GM19035 (cell line): ENCODE results near the gene SBSN.

Source experiments
- ATAC-seq: cut with Tn5 transposase; IDR thresholded peaks from one replicate; pipeline ENCODE4 v1.9.1; 2021; ENCODE audit not compliant: unreplicated experiment

SBSN gene

DNA sequence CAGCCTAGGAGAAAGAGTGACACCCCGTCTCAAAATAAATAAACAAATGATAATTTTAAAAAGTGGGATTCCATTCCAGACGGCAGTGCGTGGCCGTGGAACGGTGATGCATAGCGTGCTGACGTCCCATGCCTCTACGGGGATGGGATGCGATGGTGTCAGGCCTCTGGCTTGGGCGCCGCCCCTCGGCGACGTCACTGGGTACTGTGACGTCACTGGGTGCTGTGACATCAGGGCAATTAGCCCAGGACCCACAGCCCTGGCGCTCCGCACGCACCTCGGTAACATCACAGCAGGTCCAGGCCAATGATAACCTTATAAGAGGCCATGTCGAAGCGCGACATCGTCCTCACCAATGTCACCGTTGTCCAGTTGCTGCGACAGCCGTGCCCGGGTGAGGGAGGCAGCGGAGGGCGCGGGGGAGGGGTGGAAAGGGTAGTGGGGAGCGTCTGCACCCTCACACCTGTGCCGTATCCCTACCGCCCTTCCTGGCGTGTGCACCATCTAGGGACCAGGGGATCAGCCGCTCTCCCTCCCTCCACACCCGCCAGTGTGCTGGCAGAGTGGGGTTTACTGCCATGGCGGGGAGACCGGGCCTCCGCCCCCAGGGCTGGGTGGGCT is 5.2 kb upstream of the SBSN start, which contains the start of gene GAPDHS:
GAPDHS (plus strand) TSS at position 256 of the 621 bp plus-strand sequence; CDS start at position 328, 72 bp downstream.
- no peak for ATAC-seq

- ATAC-seq, result no peak
Observed at GRCh38 chr19:35531291-35531690, 3.2 kb upstream of the SBSN start.

DNA sequence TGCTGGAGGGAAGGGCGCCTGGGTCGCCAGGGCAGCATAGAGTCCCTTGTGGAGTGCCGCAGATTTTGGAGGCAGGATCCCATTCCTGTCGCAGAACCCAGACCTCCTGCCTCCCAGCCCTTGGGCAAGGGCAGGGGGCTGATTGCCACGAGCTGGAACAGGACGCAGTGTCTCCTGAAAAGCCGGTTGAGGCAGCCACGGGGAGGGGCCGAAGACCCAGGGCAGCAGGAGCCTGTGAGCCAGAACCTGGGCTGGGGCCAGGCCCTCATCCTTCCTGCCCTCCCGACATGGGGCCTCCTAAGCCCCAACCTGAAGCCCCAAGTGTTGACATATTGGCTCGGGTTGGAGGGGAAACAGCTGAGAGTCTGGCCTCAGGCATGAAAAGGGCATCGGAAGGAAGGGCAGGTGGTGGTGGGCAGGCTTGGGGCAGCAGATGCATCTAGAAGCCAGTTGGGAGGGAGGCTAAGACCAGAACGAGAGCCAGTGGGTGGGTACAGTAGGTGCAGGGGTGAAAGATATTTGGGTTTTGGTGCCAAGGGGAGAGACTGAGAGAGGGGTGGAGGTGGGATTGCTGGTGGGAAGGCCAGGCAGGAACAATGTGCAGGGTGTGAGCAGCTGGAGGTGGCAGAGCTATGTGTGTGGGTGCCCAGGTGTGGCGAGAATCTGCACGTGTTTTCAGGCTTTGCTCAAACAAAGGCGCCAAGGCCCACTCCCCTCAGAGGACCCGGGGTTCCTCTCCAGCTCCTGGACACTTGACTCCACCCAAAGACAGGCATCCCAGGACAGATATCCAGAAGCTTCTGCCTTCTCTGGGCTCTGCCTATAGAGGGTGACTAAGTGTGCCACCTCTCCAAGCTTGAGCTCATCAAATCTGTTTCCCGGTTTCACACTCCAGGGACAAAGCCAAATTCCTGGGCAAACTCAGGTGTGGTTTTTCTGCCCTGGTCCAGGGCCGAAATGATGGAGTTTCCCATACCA is 1.4 kb upstream of the SBSN start:
- no peak for ATAC-seq

- ATAC-seq, result no peak
Observed at GRCh38 chr19:35525873-35526272, 2.2 kb downstream of the SBSN start.

DNA sequence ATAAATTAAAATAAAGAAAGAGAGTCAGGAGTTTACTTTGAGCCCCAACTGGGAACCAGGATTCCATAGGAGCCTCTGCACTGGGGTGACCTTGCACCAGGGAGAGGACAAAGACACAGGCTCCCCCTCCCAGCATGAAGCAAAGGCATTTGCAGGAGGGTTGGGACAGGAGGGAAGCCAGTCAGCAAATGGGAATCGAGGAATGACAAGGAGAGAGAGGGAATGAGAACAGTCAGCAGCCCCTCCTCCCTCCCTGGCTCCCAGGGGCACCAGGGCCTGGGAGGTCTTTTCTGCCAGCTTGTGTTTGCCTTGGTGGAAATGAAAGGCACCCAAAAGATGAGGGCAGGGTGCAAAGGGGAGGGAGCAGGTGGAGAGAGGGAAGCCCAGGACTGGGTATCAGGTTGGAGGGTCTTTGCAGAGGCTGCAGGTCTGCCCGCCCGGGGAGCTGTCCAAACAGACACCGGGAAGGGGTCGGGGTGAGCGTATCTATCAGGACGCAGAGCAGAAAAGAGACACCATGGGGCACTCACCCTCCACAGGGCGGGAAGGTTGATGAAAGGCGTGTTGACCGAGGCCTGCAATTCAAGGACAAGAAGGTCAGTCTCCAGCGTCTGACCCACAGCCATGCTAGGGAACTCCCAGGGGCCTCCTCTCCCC is 3.8 kb downstream of the SBSN start:
- ATAC-seq, result no peak

- no peak for ATAC-seq
Observed at GRCh38 chr19:35522745-35523327, 5.3 kb downstream of the SBSN start.

- no peak for ATAC-seq
Observed at GRCh38 chr19:35521124-35521743, 6.9 kb downstream of the SBSN start.

GRCh38 chr19:35519291-35519690 is 8.8 kb downstream of the SBSN start:
- no peak for ATAC-seq

DNA sequence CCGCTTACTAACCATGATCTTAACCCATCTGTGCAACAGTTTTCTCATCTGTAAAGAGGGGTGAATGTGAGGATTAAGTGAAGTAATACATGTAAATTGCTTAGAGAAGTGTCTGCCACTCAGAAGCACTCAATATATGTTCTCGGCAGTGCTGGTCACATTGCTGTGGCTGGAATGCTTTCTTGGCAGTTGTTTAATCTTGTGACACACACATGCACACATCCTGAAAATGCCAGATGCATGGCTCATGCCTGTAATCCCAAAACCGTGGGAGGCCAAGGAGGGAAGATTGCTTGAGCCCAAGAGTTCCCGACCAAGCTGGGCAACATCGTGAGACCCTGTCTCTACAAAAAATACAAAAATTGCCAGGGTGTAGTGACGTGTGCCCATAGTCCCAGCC is 9.8 kb downstream of the SBSN start:
- no peak for ATAC-seq

GRCh38 chr19:35517342-35517741 is 10.8 kb downstream of the SBSN start:
- no peak for ATAC-seq

DNA sequence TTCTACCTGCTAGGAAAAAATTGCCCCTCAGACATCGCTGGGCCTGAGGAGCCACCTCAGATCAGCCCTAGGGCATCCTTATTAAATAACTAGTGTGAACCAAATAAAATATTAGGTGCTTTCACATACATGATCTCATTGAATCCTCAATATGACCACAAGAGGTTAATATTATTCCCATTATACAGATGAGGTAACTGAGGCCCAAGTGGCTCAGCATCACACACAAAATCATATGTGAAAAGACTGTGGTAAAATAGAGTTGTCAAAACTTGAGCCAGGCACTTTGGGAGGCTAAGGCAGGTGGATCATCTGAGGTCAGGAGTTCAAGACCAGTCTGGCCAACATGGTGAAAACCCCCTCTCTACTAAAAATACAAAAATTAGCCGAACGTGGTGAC is 11.8 kb downstream of the SBSN start:
- ATAC-seq, result no peak

DNA sequence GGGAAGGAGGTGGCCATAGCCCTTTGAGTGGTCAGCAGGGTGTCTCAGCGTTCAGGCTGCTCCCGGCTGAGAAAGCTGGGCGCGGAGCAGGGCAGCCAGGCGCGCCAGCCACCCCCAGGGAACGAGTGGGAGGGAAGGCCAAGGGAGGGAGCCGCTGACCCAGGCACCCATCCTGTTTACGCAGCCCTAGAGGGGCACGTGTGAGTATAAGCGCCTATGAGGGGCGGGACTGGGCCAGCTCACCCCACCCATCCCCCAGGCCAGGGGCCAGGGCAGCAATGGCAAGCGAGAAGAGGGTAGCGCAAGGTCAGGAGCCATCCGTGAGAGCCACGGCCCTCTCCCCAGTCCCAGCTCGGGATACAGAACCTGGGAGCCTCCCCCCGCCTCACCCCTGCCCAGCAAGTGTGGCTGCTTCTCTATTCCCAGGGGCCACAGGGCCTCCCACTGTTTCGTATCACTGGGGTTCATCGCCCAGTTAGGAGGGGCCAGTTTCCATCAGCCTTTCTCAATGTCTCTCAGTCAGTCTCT is 13.8 kb downstream of the SBSN start:
- ATAC-seq, result no peak

DNA sequence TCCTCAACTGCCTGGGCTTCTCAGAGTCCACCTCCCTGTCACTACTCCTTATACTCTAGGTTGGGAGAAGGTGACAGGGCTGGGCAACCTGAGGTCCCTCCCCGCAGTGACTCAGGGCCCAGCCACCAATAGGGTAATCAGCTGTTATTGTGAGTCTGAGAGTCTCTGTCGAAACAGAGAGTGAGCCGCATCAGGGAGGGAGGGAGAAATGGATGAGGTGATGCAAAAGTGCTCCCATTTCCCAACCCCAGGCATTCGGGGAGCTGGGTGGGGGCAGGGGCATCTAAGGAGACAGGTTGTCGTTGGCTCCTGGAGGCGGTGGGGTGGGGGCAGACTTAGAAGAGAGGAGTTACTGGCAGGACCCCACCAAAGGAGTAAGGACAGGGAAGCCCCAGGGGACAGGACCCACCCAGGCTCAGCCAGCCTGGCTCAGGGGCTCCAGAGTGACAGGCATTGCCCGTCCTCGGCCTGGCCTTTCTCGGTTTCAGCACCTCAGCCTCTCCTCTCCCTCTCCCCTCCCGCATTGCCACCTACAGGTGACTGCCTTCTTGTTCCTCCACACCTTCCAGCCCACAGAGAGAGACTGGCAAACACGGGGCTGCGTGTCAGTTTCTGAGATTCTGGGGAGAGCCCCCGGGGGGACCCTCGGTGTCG is 14.4 kb downstream of the SBSN start, which contains the start of gene DMKN:
DMKN (minus strand) TSS at position 22 of the 654 bp plus-strand sequence. CDS start 174 bp downstream, outside the sequence.
- ATAC-seq, result no peak

DNA sequence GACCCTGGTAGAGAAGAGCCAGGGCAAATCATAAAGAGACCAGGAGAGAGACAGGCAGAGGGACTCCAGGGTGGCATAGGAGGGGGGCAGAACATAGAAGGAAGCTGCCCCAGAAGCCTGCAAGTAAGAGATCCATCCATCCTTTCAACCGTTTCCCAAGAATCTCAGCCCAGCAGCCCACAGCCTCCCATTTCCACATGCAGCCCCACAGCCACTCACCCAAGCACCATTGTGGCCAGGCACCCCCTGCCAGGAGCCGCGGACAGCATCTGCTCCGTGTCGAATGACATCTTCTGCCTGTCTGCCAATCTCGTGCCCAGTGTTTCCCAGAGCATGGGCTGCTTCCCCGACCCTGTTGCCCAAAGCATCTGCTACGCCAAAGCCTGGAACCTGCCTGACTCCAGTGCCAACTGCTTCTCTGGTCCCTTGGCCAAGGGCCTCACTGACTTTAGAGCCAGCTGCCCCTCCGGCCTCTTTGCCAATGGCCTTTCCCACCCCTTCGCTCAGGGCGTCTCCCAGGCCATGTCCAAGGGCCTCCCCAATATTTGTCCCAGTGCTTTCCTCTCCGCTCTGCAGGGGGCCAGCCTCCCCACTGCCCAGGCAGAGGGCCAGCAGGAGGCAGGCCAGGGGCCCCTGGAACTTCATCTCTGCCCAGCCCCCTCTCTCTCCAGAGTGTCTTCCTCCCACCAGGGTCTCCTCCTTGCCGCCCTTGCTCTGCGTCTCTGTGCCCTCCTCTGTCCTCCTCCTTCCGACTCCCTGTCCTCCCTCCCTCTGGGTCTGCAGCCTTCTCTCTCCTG is 15.1 kb downstream of the SBSN start:
- no peak for ATAC-seq

DNA sequence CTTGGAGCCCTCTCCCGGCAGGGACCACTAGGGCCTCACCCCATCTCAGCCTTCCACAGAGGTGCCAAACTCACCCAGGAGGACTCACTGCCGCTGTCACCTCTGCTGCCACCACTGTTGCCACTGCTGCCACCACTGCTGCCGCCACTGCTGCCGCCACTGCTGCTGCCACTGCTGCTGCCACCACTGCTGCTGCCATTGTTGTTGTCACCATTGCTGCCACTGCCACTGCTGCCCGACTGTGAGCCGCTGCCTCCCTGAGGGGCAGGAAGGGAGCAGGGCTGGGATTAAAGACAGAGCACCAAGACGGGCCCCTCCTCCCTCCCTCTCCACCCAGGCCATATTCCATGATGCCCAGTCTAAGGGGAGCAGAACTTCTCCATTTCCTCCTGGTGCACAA is 16.8 kb downstream of the SBSN start:
- no peak for ATAC-seq

DNA sequence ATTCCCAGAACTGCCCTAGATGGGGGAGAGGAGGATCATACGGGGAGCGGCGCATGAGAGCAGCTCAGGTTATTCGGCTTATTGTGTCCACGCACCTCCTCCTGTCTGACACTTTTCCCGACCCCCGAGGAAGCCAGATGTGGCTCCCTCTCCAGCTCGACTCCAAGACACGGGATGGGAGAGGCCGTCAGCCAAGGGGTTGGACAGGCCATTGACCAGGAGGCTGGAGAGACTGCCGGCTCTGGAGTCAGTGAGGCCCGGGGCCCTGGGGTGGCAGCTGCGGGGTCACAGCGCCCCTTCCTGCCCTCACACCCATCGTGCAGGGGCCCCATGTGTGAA is 17.5 kb downstream of the SBSN start:
- ATAC-seq, result no peak

DNA sequence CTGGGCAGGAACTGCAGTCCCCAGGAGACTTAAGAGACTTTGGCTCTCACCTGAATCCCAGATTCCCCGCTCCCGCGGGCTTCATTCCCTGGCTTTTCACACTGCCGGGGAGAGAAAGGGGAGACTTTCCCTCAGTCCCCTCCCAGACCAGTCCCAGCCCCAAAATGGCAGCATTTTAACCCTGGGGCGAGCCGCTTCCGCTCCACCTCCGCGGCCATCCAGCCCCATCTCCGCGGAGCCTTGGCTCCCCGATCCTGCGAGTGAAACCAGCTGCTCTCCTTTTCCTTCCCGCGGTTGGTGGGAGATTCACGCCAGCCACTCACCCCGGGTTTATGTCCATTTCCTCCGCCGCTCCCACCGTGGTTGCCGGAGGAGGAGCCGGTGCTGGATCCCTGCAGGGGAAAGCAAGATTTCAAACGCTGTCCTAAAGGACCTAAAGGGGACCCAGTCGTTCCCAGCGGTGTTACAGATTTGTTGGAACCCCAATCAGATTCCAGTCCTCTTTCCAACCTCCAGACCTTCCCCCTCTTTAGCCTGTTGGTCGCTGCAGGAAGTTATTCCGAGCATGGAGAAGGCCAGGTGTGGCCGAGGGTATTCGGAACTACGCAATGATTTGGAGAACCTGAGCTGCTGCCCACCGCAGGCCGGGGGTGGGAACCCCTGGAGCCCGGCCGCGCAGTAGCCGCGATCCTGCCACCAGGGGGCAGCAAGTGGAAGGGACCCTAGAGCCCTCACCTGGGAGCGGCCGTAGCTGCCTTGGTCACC is 18.1 kb downstream of the SBSN start:
- ATAC-seq, result no peak

- no peak for ATAC-seq
Observed at GRCh38 chr19:35509018-35509652, 19.0 kb downstream of the SBSN start.
